ENCODE measurements around the gene HPN. TPM values are rescaled to one million over a fixed set of nuclear protein-coding genes. Genes with fewer than 3 reads are reported as not detected.
A peak's percentile ranks its signal among the peaks of the same experiment; 100 is the strongest.

Gene HPN
- polyA plus RNA-seq, 3 donors = 88.8 to 142 (median 117) TPM

- DNase-seq (ENCODE audit: extremely low read depth in 1 of 11, low read depth in 9 of 11, low spot score in 4 of 11) = no peak
Observed at GRCh38 chr19:35105411-35106290, 64.1 kb downstream of the HPN start.

- DNase-seq (ENCODE audit: extremely low read depth in 1 of 11, low read depth in 9 of 11, low spot score in 4 of 11) = no peak
Observed at GRCh38 chr19:35106291-35106583, 64.7 kb downstream of the HPN start.

GRCh38 chr19:35106898-35107541, 65.5 kb downstream of the HPN start:
- no peak for DNase-seq (ENCODE audit: extremely low read depth in 1 of 11, low read depth in 9 of 11, low spot score in 4 of 11)

GRCh38 chr19:35107545-35107944, 66.0 kb downstream of the HPN start:
- no peak for DNase-seq (ENCODE audit: extremely low read depth in 1 of 11, low read depth in 9 of 11, low spot score in 4 of 11)

GRCh38 chr19:35108730-35109129, 67.2 kb downstream of the HPN start:
- no peak for DNase-seq (ENCODE audit: extremely low read depth in 1 of 11, low read depth in 9 of 11, low spot score in 4 of 11)

GRCh38 chr19:35109395-35110112, 68.0 kb downstream of the HPN start:
- no peak for DNase-seq (ENCODE audit: extremely low read depth in 1 of 11, low read depth in 9 of 11, low spot score in 4 of 11)

- no peak for DNase-seq (ENCODE audit: extremely low read depth in 1 of 11, low read depth in 9 of 11, low spot score in 4 of 11)
Observed at GRCh38 chr19:35110974-35111373, 69.5 kb downstream of the HPN start.

- no peak for DNase-seq (ENCODE audit: extremely low read depth in 1 of 11, low read depth in 9 of 11, low spot score in 4 of 11)
Observed at GRCh38 chr19:35112995-35113688, 71.6 kb downstream of the HPN start.

- DNase-seq (ENCODE audit: extremely low read depth in 1 of 11, low read depth in 9 of 11, low spot score in 4 of 11) = peak in 10 of 11 donors; percentile 62 to 85 (median 74)
Observed at GRCh38 chr19:35114353-35115176, 73.0 kb downstream of the HPN start.

GRCh38 chr19:35115177-35115951, 73.8 kb downstream of the HPN start, which contains the start of gene FXYD3:
Gene FXYD3, plus strand, starts transcription at chr19:35115823. Its CDS starts 3,554 bp downstream, at chr19:35119377.
- DNase-seq (ENCODE audit: extremely low read depth in 1 of 11, low read depth in 9 of 11, low spot score in 4 of 11) = no peak

Other genes with a start within 250 kb of the HPN start
- gene ZNF30, start 114.8 kb upstream of the HPN start, polyA plus RNA-seq (ENCODE audit: insufficient read length in 3 of 3) = 1 to 10 TPM; 6.4 to 7.0 (median 6.7) TPM
- 1 to 10 TPM; 5.3 to 7.2 (median 5.6) TPM for gene ZNF792, start 77.5 kb upstream of the HPN start, polyA plus RNA-seq (ENCODE audit: insufficient read length in 3 of 3)
- gene GRAMD1A, start 41.4 kb upstream of the HPN start, polyA plus RNA-seq (ENCODE audit: insufficient read length in 3 of 3) = 10 to 100 TPM; 48.1 to 77.3 (median 59.5) TPM
- 1 to 10 TPM in 2 of 3 donors, under 1 TPM in 1; 0.88 to 2.0 (median 1.3) TPM for gene SCN1B, start 11.3 kb upstream of the HPN start, polyA plus RNA-seq (ENCODE audit: insufficient read length in 3 of 3)
- 10 to 100 TPM; 11.7 to 16.6 (median 12.0) TPM for gene FXYD3, start 74.1 kb downstream of the HPN start, polyA plus RNA-seq (ENCODE audit: insufficient read length in 3 of 3)
- gene LGI4, start 93.3 kb downstream of the HPN start, polyA plus RNA-seq (ENCODE audit: insufficient read length in 3 of 3) = 1 to 10 TPM; 2.0 to 2.5 (median 2.4) TPM
- 10 to 100 TPM; 22.3 to 27.3 (median 25.7) TPM for gene FXYD1, start 97.1 kb downstream of the HPN start, polyA plus RNA-seq (ENCODE audit: insufficient read length in 3 of 3)
- under 1 TPM; 0.53 to 0.93 (median 0.86) TPM for gene FXYD7, start 101.5 kb downstream of the HPN start, polyA plus RNA-seq (ENCODE audit: insufficient read length in 3 of 3)
- gene FXYD5, start 113.0 kb downstream of the HPN start, polyA plus RNA-seq (ENCODE audit: insufficient read length in 3 of 3) = 10 to 100 TPM; 19.4 to 29.2 (median 22.0) TPM
- gene FAM187B, start 187.0 kb downstream of the HPN start, polyA plus RNA-seq (ENCODE audit: insufficient read length in 3 of 3) = not detected
- gene LSR, start 207.3 kb downstream of the HPN start, polyA plus RNA-seq (ENCODE audit: insufficient read length in 3 of 3) = 10 to 100 TPM; 46.4 to 62.4 (median 60.5) TPM
- gene USF2, start 227.2 kb downstream of the HPN start, polyA plus RNA-seq (ENCODE audit: insufficient read length in 3 of 3) = 100 to 1,000 TPM; 158 to 185 (median 181) TPM
- gene HAMP, start 240.8 kb downstream of the HPN start, polyA plus RNA-seq (ENCODE audit: insufficient read length in 3 of 3) = under 1 TPM; 0.27 to 0.44 (median 0.29) TPM